ENCODE measurements around the gene SOX8.

The SOX8 gene

DNA sequence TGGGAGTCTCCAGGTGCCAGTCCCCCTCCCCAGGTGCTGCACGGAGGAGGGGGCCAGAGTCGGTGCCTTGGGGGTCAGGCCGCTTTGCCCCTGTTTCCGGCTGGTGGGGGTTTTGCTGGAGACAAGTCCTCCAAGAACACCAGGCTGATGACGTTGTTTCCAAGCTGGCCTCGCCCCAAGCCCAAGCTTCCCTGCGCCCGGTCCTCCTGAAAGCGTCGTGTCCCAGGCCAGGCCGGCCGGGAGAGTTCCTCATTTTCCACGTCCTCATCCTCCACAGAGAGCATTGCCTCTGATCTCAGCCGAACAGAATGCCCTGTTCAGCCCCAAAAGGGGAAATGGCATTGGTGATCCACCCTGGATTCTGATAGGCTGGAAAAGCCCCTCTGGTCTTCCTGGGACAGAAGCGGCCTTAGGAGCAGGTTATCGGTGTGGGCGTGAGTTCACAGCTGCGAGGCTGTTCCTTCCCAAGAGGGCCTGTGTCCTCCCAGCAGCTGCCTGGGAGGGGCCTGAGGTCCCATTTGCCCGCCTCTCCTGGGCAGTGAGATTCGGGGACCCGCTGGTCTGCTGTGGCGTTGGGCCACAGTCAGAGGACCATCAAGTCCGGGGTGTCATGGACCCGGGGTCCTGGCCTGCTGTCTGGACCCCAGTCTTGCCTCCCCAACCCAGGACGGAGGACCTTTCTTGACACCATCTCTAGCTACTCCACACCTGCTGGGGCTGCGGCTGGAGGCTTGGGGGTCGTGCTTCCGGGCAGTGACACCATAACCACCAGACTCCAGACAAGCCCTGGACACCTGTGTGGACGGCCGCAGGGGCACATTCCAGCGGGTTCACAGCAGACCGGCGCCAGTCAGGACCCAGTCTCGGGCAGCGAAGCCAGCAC, 7.1 kb downstream of the SOX8 start:
- no peak for DNase-seq

DNA sequence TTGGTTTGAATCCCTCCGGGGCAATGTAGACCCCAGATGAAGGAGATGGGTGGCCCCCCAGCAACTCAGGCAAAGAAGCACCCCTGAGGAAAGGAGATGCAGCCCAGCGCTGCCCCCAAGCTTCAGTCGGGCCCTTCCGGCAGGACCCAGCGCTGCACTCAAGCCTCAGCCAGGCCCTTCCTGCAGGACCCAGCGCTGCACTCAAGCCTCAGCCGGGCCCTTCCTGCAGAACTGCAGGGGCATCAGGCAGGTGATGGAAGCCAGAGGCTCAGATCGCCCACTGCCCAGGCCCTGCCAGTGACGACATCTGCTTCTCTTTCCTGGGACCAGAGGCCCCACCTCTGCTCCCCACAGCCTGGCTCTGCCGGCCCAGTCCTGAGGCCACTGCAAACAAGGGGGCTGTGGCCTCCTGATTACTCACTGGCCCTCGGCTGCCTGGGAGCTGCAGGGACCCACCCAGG, 7.8 kb downstream of the SOX8 start:
- no peak for DNase-seq

DNA sequence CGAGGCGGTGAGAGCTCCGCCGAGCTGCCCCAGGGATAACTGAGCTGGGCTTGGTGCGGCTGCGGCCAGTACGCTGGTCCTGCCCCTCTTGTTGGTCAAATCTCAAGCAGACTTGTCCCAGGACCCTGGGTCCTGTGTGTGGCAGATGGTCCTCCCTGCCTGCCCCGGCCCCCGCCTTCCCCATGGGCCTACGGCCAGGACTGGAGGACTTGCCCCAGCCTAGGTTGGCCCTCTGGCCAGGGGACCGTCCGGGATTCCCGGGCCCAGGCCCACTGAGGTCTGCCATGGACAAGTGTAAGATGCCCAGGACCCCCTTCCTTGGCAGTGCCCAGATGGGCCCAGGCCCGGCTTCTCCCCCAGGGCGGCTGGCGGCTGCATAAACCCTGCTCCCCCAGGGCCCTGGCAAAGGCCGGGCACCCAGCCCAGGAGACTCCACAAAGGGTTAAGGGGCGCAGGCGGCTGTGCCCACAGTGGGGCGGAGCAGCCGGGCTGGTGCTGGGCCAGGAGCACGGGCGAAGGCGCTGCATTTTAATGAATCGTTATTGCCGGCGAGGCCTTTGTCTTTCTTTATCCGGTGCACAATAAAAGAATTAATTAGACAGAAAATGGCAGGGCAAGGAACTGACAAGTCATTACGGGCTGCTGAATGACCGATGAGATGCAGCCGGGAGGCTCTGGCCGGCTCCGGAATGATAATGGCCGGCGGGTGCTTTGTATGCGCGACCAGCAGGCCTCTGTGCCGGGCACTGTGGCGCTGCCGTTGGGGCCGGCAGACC, 9.1 kb downstream of the SOX8 start:
- no peak for DNase-seq

DNA sequence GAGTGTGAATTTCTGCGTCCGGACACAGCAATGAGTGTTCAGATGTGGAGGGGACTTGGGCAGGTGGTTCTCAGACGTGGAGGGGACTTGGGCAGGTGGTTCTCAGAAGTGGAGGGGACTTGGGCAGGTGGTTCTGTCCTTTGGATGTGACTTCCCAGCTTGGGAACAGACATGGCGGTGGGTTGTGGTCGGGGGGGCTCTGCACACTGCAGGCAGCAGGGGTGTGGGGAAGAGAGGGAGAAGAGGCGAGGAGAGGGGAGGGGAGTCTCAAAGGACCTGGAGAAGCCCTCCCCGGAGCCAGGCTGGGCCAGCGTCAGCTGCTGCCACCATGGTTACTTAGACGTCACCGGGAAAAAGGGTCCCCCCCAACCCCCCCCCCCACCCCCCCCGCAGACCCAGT, 9.8 kb downstream of the SOX8 start:
- DNase-seq = no peak

DNA sequence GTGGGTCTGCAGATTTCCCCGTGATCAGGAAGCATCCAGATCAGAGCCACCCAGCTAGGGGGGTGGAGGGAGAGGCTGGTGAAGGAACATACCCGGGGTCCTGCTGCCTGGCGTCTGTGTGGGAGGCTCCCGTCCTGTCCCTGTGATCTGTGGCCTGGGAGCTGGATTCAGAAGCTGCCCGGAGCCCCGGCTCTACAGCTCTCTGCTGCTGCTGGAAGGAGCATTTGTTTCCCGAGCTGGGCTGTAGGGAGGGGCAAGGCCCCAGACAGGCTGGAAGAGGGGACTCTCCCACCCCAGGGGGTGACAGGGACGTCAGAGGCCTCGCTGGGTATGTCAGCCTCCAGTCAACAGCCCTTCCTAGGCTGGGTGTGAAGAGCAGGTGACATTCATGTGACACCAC, 10.2 kb downstream of the SOX8 start:
- DNase-seq = no peak

DNA sequence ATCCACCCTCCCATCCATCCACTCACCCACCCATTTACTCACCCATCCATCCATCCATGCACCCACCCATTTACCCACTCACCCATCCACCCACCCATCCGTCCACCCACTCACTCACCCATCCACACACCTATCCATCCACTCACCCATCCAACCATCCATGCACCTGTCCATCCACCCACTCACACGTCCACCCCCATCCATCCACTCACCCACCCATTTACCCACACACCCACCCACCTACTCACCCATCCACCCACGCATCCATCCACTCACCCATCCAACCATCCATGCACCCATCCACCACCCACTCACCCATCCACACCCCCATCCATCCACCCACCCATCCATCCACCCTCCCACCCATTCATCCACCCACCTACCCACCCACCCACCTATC, 12.2 kb downstream of the SOX8 start:
- no peak for DNase-seq

DNA sequence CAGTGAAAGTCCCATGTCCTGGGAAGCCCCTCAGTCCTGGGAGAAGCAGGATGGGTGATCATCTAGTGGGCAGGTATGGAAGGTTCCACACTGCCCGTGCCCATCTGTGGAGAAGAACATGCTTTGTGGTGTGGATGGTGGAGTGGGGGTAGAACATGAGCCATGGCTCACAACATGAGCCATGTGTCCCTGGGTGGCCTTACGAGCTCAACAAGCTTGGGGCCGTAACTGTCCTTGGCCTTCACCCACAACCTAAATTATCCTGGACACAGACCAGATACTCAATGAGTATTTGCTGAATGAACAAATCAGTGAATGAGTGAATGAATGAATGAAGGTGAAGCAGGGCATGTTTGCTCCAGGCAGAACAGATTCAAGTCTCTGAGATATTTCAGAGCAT, 13.5 kb downstream of the SOX8 start:
- no peak for DNase-seq

DNA sequence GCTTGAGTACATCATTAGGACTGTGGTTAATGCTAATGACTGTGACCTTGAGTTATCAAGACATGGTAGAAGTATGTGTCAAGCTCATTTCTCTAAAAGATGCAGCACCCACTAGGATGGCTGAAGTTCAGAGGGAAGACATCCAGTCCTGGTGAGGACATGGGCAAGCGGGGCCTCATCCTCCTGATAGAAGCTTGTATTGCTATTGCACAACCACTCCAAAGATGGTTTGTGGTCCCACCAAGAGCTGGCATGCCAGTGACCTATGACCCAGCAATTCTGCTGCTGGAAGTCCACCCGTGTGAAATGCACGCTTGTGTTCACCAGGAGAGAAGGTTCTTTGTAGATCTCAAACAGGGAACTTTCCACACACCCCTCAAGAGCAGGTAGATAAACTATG, 14.2 kb downstream of the SOX8 start:
- DNase-seq = no peak

DNA sequence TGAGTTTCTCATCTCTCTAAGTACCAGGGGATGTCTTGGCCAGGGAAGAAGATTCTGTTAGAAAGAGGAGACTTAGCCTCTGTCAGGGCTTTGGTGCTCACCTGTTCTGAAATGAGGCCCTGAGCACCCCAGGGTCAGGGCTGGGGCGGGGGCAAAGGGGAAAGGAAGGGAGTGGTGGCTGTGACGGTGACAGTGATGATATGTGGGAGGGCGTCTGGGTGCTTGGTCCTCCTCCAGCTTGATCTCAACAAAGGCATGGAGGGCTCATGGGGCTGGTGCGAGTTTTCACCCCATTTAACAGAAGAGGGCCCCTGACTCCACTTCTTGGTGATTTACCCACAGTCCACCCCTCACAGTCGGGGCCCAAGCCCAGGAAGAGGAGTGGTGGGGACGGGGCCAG, 15.1 kb downstream of the SOX8 start:
- no peak for DNase-seq

DNA sequence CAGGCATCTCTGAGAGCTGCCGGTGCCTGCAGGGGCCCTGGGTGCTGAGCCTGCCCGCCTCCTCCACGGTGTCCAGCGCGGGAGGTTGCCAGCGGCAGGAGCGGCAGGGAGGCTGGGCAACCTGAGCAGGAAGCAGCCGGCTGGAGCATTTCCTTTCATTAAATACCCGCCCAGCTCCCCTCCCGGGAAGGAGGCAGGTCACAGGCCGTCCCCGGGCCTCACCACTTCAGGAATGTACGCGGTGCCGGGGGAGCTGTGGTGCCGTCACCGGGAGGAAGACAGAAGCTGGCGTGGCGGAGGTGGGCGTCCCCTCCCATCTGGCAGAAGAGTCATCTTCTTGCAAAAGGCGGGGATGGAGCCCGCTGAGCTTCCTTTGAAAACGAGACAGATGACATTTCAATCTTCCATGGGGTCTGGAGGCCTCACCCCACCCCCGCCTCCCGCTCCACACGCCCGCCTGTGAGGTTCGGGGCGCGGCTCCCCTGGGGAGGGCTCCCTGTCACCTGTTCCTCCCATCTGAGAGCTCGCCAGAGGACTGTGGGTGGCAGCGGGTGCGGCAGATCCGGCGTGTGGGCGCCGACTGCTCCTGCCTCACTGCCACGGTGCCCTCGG, 16.0 kb downstream of the SOX8 start:
- DNase-seq = no peak

DNA sequence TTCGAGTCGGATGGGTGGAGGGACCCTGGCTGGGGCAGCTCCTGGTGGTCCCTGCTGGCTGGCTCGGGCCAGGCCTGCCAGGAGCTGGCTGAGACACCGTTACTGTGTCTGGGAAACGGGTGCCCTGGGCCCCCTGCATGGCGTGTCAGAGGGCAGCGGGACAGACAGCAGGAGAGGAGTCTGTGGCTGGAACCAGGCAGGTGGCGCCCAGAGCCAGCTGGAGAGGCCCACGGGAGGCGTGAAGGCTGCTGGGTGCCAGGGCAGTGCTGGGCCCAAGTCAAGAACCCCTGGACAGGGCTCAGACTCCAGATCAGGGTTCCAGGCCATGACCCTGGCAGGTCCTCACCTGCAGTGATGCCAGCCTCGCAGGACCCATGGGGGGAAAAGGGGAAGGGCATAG, 16.6 kb downstream of the SOX8 start:
- no peak for DNase-seq

DNA sequence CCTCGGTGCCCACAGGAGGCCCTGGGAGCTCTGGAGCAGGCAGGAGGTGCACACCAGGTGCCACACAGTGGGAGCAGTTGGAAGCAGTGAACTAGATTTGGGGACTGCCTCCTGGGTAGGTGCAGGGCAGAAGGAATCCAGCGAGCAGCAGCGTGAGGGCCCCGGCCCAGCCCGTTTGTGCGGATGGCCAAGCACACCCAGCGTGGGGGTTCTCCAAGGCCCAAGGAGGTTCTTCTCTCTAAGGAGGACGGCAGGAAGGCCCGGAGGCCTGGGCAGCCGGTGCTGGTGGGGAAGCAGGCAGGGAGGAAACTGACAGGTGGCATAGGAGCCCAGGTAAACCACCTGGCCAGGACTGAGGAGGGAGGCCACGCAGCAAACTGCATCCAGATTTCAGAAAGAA, 17.0 kb downstream of the SOX8 start:
- DNase-seq = no peak

DNA sequence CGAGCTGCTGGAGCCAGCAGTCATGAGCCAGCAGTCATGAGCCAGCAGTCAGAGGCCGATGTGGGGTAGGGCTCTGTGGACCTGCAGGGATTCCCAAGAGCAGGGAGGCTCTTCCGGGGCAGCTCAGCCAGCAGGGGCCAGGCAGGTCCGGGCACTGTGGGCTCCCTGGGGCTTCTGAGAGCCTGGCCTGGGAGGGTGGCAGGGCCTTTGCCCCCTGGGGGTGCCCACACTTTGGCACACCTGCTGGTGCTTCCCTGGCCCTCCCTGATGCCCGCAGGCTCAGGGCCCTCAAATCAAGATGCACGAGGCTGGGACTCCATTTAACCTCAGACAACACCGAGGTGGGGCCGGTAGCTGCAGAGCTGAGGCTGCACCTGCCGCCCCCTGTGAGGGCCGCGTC, 18.1 kb downstream of the SOX8 start:
- DNase-seq = no peak

DNA sequence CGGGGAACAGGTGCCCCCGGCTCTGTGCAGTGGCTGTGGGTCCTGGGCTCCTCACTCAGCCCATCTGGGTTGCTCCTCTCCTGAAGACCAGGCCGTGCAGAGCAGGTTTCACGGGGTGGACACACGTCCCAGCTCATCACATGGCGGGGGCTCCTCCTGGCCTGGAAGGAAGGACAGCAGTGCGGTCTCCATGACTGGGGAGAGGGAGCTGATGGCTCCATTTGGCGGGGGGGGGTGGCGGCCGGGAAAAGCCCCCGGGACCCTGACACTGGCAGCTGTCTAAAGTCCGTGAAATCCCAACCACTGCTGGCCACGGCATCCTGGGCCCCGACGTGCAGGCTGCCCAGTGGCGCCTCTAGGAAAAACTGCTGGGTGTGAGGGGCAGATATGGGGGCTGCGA, 19.0 kb downstream of the SOX8 start:
- DNase-seq = no peak

DNA sequence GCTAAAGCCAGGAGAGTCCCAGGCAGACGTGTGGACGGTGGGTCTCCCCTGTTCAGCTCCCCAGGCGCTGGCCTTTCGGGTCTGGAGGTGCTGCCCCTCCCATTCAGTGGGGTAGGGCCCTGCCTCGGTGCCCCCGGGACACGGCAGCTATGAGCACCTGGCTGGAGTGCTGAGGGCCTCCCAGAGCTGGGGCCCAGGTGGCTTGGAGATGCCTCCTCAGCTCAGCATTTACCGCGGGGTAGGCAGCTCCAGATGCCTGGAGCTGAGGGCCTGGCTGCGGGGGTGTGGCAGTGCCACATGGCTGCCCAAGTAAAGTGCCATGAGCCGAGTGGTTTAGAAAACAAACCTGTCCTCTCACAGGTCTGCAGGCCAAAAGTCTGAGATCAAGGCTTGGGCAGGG, 19.5 kb downstream of the SOX8 start:
- no peak for DNase-seq

DNA sequence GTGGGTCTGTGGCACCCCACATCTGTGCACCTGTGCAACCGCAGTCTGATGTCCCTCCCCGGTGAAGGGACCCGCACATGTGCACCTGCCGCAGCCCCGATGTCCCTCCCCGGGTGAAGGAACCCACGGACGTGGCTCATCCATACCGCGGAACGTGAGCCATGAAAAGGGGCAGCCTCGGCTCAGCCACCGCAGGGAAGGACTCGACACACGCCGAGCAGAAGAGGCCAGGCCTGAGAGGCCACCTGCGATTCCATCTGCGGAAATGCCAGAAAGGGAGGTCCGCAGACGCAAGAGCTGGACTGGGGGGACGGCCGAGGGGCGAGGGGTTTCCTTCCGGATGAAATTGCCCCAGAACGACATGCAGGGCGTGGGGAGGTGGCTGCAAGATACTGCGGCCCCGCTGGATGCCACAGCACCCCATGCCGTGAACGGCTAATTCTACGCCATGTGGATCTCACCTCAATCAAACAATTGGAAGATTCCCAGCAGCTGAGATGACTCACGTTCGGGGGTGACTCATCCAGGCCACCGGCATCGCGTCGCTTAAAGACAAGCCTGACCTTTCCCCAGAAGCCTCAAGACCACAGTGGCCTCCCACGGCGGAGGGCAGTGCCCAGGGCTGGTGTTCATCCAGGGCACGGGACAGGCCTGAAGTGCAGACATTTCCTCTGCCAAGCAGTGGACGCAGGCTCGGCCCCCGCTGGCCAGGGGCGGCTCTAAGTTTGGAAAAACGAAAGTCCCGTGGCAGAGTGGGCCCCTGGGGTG, 21.0 kb downstream of the SOX8 start:
- DNase-seq = peak; percentile 70

DNA sequence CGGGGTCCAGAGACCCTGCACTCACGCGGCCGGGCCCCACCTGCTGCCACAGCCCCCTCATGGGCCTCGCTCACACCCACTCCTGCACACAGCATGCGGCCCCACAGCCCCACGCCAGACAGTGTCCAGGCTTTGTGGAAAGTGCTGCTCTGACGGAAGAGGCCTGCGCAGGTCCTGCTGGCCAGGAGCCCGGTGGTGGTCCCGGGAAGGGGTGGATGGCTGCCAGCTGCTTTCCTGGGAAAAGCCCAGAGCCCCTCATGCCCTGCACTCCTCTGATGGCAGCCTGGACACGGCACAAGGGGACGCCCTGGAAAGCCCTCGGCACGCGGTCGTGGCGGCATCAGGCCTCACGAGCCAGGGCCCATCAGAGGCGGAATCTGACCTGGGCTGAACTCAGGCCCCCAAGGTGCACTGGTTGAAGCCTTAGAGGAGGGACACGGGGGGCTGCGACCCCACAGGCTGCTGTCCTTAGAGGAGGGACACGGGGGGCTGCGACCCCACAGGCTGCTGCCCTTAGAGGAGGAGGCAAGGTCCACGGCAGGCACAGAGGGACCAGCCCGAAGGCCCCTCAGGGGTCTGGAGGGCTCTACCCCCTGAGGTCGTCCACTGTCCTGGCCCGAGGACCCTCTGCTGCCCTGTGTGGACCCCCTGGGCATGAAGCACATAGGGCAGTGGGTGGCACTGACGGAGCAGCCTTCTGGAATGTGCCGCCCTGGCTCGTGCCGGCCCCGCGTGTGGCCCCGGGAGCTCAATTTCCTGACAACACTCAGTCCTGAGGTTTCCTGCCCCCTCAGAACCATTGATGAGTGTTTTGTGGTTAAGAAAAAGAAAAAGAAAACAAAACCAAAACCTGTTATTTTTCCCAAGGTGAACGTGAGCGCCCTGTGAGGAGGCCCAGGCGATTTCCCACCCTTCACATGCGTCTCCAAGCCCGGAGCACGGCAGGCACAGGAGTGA, 22.1 kb downstream of the SOX8 start:
- DNase-seq = no peak

DNA sequence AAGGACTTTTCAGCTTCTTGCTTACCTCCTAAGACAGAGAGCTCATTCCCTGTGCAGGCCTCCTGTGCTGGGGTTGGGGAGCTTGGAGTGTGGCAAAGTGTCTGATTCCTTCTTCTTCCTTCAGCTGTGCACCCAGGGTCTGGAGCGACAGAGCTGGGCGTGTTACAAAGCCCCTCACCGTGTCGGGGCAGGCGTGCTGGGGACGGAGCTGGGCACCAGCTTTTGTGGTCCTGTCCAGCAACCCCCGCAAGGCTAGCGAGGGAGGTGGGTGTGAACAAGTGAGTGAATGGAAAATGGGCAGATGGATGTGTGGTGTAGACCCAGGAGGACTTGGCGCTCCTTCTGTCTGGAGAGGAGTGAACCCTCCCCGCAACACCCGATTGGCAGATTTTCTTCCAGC, 23.7 kb downstream of the SOX8 start:
- no peak for DNase-seq

DNA sequence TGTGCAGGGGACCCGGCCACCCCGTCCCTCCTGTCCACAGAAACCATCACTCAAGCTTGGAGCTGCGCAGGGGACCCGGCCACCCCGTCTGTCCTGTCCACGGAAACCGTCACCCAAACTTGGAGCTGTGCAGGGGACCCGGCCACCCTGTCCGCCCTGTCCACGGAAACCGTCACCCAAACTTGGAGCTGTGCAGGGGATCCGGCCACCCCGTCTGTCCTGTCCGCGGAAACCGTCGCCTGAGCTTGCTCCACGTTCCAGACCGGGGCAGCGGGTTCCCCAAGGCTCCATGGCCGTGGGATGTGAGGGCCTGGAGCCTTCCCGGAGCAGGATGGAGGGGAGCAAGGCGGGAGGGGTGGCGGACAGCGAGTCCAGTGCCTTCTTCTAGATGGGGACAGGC, 25.2 kb downstream of the SOX8 start:
- no peak for DNase-seq

DNA sequence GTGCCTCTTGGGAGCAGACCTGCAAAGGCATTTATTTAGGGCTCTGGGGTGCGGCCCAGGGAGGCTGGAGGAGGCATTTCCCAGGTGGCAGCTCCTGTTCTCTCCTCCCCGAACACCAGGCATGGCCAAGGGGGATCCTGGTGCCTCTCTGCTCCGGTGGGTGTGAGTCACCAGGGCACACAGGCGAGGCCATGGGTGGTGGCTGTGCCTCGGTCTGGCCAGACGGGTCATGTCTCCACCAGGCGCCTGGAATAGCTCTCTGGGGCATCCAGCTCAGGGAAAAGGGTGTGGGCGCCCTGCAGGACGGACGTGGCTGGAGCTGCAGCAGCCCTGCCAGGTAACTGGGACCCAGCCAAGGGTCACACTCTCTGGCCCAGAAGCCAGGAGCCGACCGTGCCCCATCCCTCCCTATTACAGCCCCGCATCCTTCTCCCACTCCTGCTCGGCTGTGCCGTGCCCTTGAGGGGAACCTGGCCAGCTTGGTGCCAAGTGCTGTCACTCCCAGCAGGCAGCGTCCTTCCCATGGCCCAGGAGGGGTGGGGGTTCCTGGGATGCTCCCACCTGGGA, 25.8 kb downstream of the SOX8 start:
- no peak for DNase-seq

DNA sequence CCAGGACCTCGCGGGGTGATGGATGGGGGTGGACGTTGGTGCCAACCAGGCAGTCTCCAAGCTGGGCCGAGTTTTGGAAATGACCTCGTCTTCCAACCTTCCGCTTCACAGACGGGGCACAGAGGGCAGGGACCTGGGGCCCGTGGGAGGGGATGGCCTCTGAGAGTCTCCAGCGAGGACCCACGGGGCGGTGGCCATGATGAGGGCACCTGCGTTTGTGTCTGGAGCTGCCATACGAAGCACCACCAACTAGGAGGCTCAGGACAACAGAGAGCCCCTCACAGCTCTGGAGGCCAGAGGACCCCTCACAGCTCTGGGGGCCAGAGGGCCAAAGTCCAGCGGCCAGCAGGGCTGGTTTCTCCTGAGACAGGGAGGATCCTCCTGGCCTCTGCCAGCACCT, 26.5 kb downstream of the SOX8 start:
- DNase-seq = no peak
